Activated CD4-positive, alpha-beta memory T cell treated with anti-CD3 and anti-CD28 coated beads for 36 hours (primary cell): ENCODE results near the gene DPEP3. TPM values are rescaled to one million over a fixed set of nuclear protein-coding genes. Genes with fewer than 3 reads are reported as not detected.

Source experiments
- CTCF ChIA-PET: fragments of 350-600 bp; sonication (Branson Sonifier 250); formaldehyde crosslinking; loops from one replicate; lab custom pipeline; 2021; ENCODE audit warnings: antibody characterized with exemption, inconsistent platforms; lab: Charles Lee
- POLR2A ChIA-PET: fragments of 350-600 bp; sonication (Branson Sonifier 250); formaldehyde crosslinking; loops from one replicate; lab custom pipeline; 2021; ENCODE audit warnings: antibody characterized with exemption; lab: Charles Lee
- DNase-seq: peaks from one replicate; pipeline ENCODE4 v3.0.0-alpha.2; 2020
- H3K27ac Mint-ChIP-seq: one replicate; pipeline ENCODE4 v1.8.0; 2021; ENCODE audit warnings: mixed read lengths
- H3K27me3 Mint-ChIP-seq: one replicate; pipeline ENCODE4 v1.8.0; 2021; ENCODE audit warnings: mixed read lengths
- H3K36me3 Mint-ChIP-seq: one replicate; pipeline ENCODE4 v1.8.0; 2021; ENCODE audit warnings: mixed read lengths
- H3K4me1 Mint-ChIP-seq: one replicate; pipeline ENCODE4 v1.8.0; 2021; ENCODE audit warnings: low read depth, mixed read lengths
- H3K4me3 Mint-ChIP-seq: one replicate; pipeline ENCODE4 v1.8.0; 2021; ENCODE audit warnings: mild to moderate bottlenecking, mixed read lengths
- H3K9me3 Mint-ChIP-seq: one replicate; pipeline ENCODE4 v1.8.0; 2021; ENCODE audit warnings: mixed read lengths
- intact Hi-C: fragments of 100-400 bp; cut with micrococcal nuclease; formaldehyde crosslinking; loops from one replicate; pipeline ENCODE4 v1.15.1; 2023
- total RNA-seq, 2 experiments: library from RNA; stranded (reverse); gene quantifications; one replicate each; pipeline ENCODE4 v1.2.3, GENCODE V29; 2021

Gene DPEP3
- total RNA-seq, 2 experiments from 2014 or later, result not detected

GRCh38 chr16:67951485-67951884 lies 28.8 kb downstream of the DPEP3 start:
- Mint-ChIP-seq H3K27ac (no peak overlapping the region), H3K36me3 (peaks cover 1% of the 10 kb centered on the region), H3K4me1 (peaks cover 2% of the 10 kb centered on the region), H3K4me3 (no peak overlapping the region), H3K27me3 (no peaks in the 10 kb centered on the region), H3K9me3 (no peaks in the 10 kb centered on the region)
- intact Hi-C loops, result no loop called here
- no peak for DNase-seq
- CTCF ChIA-PET, result interaction anchor here (0.9 to 1.5 kb wide), 3 partner anchors 10 to 89 kb away, joined by 3 to 5 read pairs (median 3); no protein-coding TSS in a partner anchor
- POLR2A ChIA-PET, result no interaction called here

GRCh38 chr16:67950335-67950843 lies 29.9 kb downstream of the DPEP3 start:
- no peak overlapping the region for H3K4me3 Mint-ChIP-seq
- no peak for DNase-seq
- no peaks in the 10 kb centered on the region for H3K9me3 Mint-ChIP-seq
- peaks cover 2% of the 10 kb centered on the region for H3K4me1 Mint-ChIP-seq
- ChIA-PET POLR2A (no interaction called here), CTCF (interaction anchor here (1.0 to 1.5 kb wide), 2 partner anchors 9 to 10 kb away, joined by 4 to 5 read pairs; no protein-coding TSS in a partner anchor)
- no peaks in the 10 kb centered on the region for H3K27me3 Mint-ChIP-seq
- intact Hi-C loops, result no loop called here
- H3K36me3 Mint-ChIP-seq, result peaks cover 1% of the 10 kb centered on the region
- no peak overlapping the region for H3K27ac Mint-ChIP-seq

DNA sequence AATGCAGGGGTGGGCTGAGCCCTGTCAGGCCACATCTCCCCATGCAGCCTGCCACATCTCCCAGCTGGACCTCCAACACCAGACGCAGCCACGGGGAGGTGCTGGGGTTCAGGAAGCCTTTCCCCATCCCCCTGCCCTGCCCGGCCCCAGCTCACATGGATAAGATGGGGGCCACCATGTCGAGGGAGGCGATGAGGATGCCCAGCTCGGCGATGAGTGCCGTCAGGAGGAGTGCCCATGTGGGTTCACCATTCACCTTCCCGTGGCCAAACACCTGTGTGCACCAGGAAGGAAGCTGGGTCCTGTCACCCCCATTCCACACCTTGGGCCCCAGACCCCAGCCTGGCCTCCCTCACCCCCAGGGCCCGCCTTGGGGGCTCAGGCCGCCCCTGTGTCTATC lies 30.7 kb downstream of the DPEP3 start:
- intact Hi-C loops, result no loop called here
- H3K4me1 Mint-ChIP-seq, result peaks cover 2% of the 10 kb centered on the region
- H3K27me3 Mint-ChIP-seq, result no peaks in the 10 kb centered on the region
- ChIA-PET CTCF (interaction anchor here (0.8 to 1.0 kb wide), 2 partner anchors 9 to 65 kb away, joined by 3 to 4 read pairs; partner anchors contain the start of gene NRN1L), POLR2A (no interaction called here)
- H3K36me3 Mint-ChIP-seq, result peaks cover 1% of the 10 kb centered on the region
- no peaks in the 10 kb centered on the region for H3K9me3 Mint-ChIP-seq
- DNase-seq, result no peak
- no peak overlapping the region for H3K27ac Mint-ChIP-seq
- H3K4me3 Mint-ChIP-seq, result no peak overlapping the region

DNA sequence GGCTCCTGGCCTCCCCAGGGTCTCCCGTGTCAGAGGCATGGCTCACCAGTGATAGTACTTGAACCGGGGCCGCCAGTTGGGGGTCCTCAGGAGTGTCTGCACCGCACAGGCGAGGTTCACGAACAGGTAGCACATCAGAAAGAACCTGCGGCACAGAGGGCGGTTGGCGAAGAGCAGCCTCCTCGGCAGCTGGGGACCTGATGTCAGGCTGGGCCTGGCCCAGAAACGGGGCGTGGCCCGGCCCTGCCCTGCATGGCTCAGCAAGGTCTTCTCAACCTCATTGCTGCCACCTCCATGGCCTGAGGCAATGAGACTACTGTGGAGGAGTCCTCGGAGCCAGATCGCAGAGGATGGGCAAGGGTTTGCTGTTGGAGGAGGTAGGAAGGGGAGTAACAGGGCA lies 32.3 kb downstream of the DPEP3 start:
- H3K36me3 Mint-ChIP-seq, result peaks cover 1% of the 10 kb centered on the region
- H3K4me3 Mint-ChIP-seq, result no peak overlapping the region
- DNase-seq, result no peak
- H3K9me3 Mint-ChIP-seq, result no peaks in the 10 kb centered on the region
- ChIA-PET POLR2A (no interaction called here), CTCF (interaction anchor here (0.9 kb wide), 1 partner anchor 131 kb away, joined by 3 read pairs; no protein-coding TSS in a partner anchor)
- intact Hi-C loops, result no loop called here
- H3K27ac Mint-ChIP-seq, result no peak overlapping the region
- H3K27me3 Mint-ChIP-seq, result no peaks in the 10 kb centered on the region
- peaks cover 2% of the 10 kb centered on the region for H3K4me1 Mint-ChIP-seq

GRCh38 chr16:67946966-67947558 lies 33.2 kb downstream of the DPEP3 start:
- no peaks in the 10 kb centered on the region for H3K9me3 Mint-ChIP-seq
- CTCF ChIA-PET, result no interaction called here
- POLR2A ChIA-PET, result interaction anchor here (0.7 kb wide), 1 partner anchor 10 kb away, joined by 3 read pairs; the partner anchor contains the start of gene PSMB10
- no peak overlapping the region for H3K27ac Mint-ChIP-seq
- H3K4me3 Mint-ChIP-seq, result no peak overlapping the region
- no peaks in the 10 kb centered on the region for H3K27me3 Mint-ChIP-seq
- H3K36me3 Mint-ChIP-seq, result peaks cover 1% of the 10 kb centered on the region
- DNase-seq, result no peak
- H3K4me1 Mint-ChIP-seq, result peaks cover 2% of the 10 kb centered on the region
- intact Hi-C loops, result no loop called here

DNA sequence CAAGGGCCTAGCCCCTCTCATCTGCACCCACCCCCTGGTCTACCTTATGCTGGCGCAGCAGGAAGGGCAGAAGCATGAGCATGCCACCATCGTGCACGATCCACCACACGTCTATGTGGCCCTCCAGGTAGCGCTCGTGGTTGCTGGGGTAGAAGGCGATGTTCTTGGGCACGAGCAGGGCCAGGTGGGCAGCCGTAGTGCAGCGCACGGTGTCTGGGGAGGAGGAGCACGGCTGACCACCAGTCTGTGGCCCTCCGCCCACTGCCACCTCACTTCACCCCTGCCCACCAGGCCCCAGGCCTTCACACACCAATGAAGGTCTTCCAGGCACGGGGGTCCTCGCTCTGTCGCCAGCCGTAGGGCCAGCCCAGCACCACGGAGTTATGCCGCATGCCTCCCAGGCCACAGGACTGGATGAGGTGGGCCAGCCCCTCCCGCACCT lies 34.1 kb downstream of the DPEP3 start:
- Mint-ChIP-seq H3K27me3 (no peaks in the 10 kb centered on the region), H3K36me3 (peaks cover 1% of the 10 kb centered on the region), H3K27ac (no peak overlapping the region), H3K4me3 (no peak overlapping the region), H3K9me3 (no peaks in the 10 kb centered on the region), H3K4me1 (peaks cover 7% of the 10 kb centered on the region)
- POLR2A ChIA-PET, result interaction anchor here (0.7 kb wide), 1 partner anchor 9 kb away, joined by 3 read pairs; the partner anchor contains the start of gene PSMB10
- intact Hi-C loops, result no loop called here
- CTCF ChIA-PET, result interaction anchor here (1.0 kb wide), 1 partner anchor 63 kb away, joined by 3 read pairs; no protein-coding TSS in a partner anchor
- no peak for DNase-seq

GRCh38 chr16:67945392-67945933 lies 34.8 kb downstream of the DPEP3 start:
- intact Hi-C loops, result no loop called here
- Mint-ChIP-seq H3K27ac (no peak overlapping the region), H3K4me1 (peaks cover 9% of the 10 kb centered on the region), H3K36me3 (peaks cover 1% of the 10 kb centered on the region), H3K4me3 (no peak overlapping the region), H3K27me3 (no peaks in the 10 kb centered on the region), H3K9me3 (no peaks in the 10 kb centered on the region)
- CTCF ChIA-PET, result interaction anchor here (1.0 kb wide), 1 partner anchor 62 kb away, joined by 3 read pairs; no protein-coding TSS in a partner anchor
- DNase-seq, result no peak
- POLR2A ChIA-PET, result no interaction called here

DNA sequence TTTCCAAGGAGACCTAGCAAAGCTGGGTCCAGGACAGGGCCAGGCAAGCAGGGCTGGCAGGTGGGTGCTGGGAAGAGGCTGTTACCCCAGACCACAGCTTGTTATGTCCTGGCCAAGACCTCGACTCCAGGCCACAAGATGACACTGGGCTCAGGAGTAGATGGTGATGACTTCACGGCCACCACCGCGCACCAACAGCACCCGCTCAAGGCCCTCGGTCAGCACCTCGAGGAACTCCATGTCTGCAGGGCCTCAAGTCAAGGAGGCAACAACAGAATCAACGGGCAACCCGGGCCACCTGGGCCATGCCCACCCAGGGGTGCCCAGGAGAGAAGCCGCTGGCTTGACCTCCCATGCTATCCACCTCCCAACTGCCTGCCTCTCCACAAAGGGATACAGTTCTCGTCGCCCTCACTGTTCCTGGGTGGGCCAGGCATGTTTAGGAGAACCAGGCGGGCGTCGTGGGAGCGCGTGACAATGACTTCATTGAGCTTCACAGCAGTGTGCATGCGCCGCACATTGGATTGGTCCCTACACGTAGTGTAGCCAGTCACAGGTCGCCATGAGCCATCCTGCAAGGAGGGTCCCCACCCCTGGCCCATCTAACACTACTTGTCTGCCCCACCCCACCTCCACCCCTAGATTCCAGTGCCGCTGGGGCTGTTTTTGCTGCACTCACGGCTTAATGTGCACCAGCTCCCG lies 35.5 kb downstream of the DPEP3 start:
- DNase-seq, result no peak
- H3K4me1 Mint-ChIP-seq, result peaks cover 15% of the 10 kb centered on the region
- no peaks in the 10 kb centered on the region for H3K9me3 Mint-ChIP-seq
- H3K36me3 Mint-ChIP-seq, result peaks cover 1% of the 10 kb centered on the region
- H3K27ac Mint-ChIP-seq, result no peak overlapping the region
- CTCF ChIA-PET, result interaction anchor here (1.0 kb wide), 1 partner anchor 62 kb away, joined by 3 read pairs; no protein-coding TSS in a partner anchor
- no peaks in the 10 kb centered on the region for H3K27me3 Mint-ChIP-seq
- H3K4me3 Mint-ChIP-seq, result no peak overlapping the region
- intact Hi-C loops, result no loop called here
- POLR2A ChIA-PET, result no interaction called here

DNA sequence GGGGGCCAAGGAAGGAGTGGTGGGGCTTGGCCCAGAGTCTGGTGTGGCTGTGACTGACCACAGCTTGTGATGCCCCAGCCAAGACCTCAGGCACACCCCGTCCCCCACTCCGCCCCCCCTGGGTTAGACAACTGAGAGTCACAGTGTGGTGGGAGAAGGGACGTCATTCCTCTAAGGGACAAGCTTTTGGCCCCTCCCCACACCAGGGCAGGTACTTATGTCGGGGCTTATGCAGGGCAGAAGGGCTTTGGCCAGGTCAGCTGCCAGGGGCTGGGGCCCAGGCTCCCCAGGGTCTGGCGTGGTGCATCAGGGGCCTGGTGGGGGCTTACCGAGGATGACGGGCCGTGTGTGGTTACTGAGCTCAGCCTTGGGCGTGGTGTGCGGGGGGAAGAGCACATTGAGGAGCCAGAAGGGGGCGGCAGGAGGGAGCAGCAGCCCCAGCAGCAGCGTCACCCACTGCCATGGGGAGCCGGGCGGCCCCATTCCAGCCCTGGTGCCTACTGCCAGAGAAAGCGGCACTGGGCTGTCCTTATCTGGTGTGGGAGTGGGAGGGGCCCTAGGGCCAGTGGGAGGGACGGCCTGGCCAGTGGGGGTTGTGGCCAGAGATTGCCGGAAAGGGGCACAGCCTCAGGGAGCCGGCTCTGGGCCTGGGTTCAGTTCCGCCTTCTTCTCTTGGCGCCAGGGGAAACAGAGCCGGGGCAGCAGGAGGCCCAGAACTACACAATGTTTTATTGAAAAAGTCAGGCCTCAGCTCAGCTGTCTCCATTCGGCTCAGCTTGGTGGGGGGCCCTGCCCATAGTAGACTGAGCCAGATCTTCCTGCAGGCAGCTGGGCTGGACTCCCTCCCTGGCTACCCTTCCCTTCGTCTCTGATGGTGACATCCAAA lies 36.4 kb downstream of the DPEP3 start, which contains the start of gene LCAT:
Gene LCAT (minus strand): TSS at position 502 of the 886 bp plus-strand sequence. CDS start 19 bp downstream, at position 483.
- H3K27me3 Mint-ChIP-seq, result no peaks in the 10 kb centered on the region
- intact Hi-C loops, result no loop called here
- CTCF ChIA-PET, result interaction anchor here (1.0 to 3.9 kb wide), 3 partner anchors 17 to 96 kb away, joined by 3 to 14 read pairs (median 6); no protein-coding TSS in a partner anchor
- POLR2A ChIA-PET, result no interaction called here
- peaks cover 23% of the 10 kb centered on the region for H3K4me1 Mint-ChIP-seq
- H3K9me3 Mint-ChIP-seq, result no peaks in the 10 kb centered on the region
- no peak within 1 kb of the TSS for H3K27ac Mint-ChIP-seq
- H3K4me3 Mint-ChIP-seq, result no peak within 1 kb of the TSS
- no peak for DNase-seq
- peaks cover 1% of the 10 kb centered on the region for H3K36me3 Mint-ChIP-seq

GRCh38 chr16:67943256-67943618 lies 37.1 kb downstream of the DPEP3 start:
- Mint-ChIP-seq H3K27me3 (no peaks in the 10 kb centered on the region), H3K27ac (no peak overlapping the region), H3K4me3 (no peak overlapping the region), H3K36me3 (no peaks in the 10 kb centered on the region), H3K9me3 (no peaks in the 10 kb centered on the region), H3K4me1 (peaks cover 23% of the 10 kb centered on the region)
- CTCF ChIA-PET, result interaction anchor here (0.8 to 4.5 kb wide), 5 partner anchors 15 to 127 kb away, joined by 3 to 22 read pairs (median 6); no protein-coding TSS in a partner anchor
- DNase-seq, result no peak
- intact Hi-C loops, result no loop called here
- POLR2A ChIA-PET, result no interaction called here
